ENCODE results near the gene PLCXD1.
"Not testable (repeated sequence)": the region's sequence is repeated elsewhere in the genome, so short reads cannot be mapped to it uniquely, and the experiment has no call there.

PLCXD1 gene

DNA sequence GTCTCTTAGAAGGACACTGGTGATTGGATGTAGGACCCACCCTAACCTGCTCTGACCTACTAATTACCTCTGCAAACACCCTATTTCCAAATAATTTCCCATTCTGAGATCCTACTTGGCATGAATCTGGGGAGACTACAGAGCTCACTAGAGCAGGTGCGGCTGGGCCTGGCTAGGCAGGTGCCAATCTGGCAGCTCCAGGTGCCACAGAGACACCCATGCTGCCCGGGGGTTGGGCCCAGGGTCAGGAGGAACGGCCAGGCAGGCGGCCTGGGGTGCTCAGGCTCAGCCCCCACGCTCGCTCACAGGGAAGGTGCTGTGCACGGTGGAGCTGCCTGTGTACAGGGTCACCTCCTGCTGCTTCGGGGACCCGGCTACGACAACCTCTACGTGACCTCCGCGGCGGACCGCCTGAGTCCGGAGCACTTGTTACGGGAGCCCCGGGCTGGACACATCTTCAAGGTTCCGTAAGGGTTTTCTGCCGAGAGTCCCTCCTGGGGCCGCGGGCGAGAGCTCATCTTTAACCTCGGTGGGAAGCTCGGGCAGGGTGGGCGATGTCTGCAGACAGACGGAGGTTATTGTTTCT, 26.5 kb upstream of the PLCXD1 start:
- TF ChIP-seq GABPA (IDR thresholded peaks at IDR 0.05; ENCODE audit: low read depth), result no peak
- no peak for TF ChIP-seq SPI1 (IDR thresholded peaks at IDR 0.05; ENCODE audit: borderline replicate concordance, low read depth)
- TF ChIP-seq POLR2AphosphoS5 (IDR thresholded peaks at IDR 0.05; ENCODE audit: low read depth), result no peak
- TF ChIP-seq, protein P1, sequence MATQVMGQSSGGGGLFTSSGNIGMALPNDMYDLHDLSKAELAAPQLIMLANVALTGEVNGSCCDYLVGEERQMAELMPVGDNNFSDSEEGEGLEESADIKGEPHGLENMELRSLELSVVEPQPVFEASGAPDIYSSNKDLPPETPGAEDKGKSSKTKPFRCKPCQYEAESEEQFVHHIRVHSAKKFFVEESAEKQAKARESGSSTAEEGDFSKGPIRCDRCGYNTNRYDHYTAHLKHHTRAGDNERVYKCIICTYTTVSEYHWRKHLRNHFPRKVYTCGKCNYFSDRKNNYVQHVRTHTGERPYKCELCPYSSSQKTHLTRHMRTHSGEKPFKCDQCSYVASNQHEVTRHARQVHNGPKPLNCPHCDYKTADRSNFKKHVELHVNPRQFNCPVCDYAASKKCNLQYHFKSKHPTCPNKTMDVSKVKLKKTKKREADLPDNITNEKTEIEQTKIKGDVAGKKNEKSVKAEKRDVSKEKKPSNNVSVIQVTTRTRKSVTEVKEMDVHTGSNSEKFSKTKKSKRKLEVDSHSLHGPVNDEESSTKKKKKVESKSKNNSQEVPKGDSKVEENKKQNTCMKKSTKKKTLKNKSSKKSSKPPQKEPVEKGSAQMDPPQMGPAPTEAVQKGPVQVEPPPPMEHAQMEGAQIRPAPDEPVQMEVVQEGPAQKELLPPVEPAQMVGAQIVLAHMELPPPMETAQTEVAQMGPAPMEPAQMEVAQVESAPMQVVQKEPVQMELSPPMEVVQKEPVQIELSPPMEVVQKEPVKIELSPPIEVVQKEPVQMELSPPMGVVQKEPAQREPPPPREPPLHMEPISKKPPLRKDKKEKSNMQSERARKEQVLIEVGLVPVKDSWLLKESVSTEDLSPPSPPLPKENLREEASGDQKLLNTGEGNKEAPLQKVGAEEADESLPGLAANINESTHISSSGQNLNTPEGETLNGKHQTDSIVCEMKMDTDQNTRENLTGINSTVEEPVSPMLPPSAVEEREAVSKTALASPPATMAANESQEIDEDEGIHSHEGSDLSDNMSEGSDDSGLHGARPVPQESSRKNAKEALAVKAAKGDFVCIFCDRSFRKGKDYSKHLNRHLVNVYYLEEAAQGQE (IDR thresholded peaks at IDR 0.05; ENCODE audit: insufficient replicate concordance, low read depth), result no peak
- TF ChIP-seq, protein P2, sequence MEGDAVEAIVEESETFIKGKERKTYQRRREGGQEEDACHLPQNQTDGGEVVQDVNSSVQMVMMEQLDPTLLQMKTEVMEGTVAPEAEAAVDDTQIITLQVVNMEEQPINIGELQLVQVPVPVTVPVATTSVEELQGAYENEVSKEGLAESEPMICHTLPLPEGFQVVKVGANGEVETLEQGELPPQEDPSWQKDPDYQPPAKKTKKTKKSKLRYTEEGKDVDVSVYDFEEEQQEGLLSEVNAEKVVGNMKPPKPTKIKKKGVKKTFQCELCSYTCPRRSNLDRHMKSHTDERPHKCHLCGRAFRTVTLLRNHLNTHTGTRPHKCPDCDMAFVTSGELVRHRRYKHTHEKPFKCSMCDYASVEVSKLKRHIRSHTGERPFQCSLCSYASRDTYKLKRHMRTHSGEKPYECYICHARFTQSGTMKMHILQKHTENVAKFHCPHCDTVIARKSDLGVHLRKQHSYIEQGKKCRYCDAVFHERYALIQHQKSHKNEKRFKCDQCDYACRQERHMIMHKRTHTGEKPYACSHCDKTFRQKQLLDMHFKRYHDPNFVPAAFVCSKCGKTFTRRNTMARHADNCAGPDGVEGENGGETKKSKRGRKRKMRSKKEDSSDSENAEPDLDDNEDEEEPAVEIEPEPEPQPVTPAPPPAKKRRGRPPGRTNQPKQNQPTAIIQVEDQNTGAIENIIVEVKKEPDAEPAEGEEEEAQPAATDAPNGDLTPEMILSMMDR (IDR thresholded peaks at IDR 0.05; ENCODE audit: insufficient read depth, low read length), result no peak
- H3K27ac ChIP-seq (replicated peaks), result no peak overlapping the region
- DNase-seq (ENCODE audit: low read depth in 1 of 2, low spot score in 1 of 2), result no peak
- no peak overlapping the region for H3K4me3 ChIP-seq (replicated peaks; ENCODE audit: insufficient read depth, low read length)
- H3K27me3 ChIP-seq (ENCODE audit: insufficient read depth, poor library complexity, severe bottlenecking), result no peaks in the 10 kb centered on the region

DNA sequence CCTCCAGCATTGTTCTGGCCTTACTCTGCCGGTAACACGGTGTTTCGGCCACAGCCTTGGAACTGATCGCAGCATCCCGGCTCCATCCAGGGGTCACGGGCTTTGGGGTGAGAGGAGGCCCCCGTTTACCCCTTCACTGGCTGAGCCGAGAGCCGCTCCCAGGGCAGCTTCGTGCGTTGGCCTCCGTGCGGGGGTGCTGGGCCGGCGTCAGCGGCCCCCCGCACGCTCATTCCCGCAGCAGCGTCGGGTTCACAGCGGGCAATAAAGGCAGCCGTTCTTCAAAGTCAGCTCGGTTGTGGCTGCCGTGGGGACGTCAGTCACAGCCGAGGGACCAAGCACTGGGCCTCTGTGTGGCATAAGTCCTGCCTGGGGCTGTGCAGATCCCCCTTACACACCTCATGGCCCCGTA, 25.3 kb upstream of the PLCXD1 start:
- no peak for DNase-seq (ENCODE audit: low read depth in 1 of 2, low spot score in 1 of 2)
- H3K27ac ChIP-seq (replicated peaks), result no peak overlapping the region
- no peak overlapping the region for H3K4me3 ChIP-seq (replicated peaks; ENCODE audit: insufficient read depth, low read length)
- TF ChIP-seq, protein P2 (IDR thresholded peaks at IDR 0.05; ENCODE audit: insufficient read depth, low read length), result no peak
- TF ChIP-seq POLR2AphosphoS5 (IDR thresholded peaks at IDR 0.05; ENCODE audit: low read depth), result no peak
- no peak for TF ChIP-seq GABPA (IDR thresholded peaks at IDR 0.05; ENCODE audit: low read depth)
- no peak for TF ChIP-seq SPI1 (IDR thresholded peaks at IDR 0.05; ENCODE audit: borderline replicate concordance, low read depth)
- TF ChIP-seq, protein P1 (IDR thresholded peaks at IDR 0.05; ENCODE audit: insufficient replicate concordance, low read depth), result no peak
- no peaks in the 10 kb centered on the region for H3K27me3 ChIP-seq (ENCODE audit: insufficient read depth, poor library complexity, severe bottlenecking)

DNA sequence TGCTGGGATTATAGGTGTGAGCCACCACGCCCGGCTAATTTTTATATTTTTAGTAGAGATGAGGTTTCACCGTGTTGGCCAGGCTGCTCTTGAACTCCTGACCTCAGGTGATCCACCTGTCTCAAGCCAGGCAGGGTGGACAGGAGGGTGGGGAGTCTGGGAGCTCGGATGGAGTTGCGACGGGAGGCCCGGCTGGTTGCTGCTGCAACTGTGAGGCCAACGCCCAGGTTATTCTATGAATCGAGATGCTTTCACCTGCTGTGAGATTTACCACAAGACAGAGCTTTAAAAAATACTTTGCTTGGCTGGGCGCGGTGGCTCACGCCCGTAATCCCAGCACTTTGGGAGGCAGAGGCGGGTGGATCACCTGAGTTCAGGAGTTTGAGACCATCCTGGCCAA, 24.1 kb upstream of the PLCXD1 start:
- H3K27ac ChIP-seq (replicated peaks); H3K4me3 ChIP-seq (replicated peaks; ENCODE audit: insufficient read depth, low read length); DNase-seq (ENCODE audit: low read depth in 1 of 2, low spot score in 1 of 2); H3K27me3 ChIP-seq (ENCODE audit: insufficient read depth, poor library complexity, severe bottlenecking): not testable (repeated sequence)

DNA sequence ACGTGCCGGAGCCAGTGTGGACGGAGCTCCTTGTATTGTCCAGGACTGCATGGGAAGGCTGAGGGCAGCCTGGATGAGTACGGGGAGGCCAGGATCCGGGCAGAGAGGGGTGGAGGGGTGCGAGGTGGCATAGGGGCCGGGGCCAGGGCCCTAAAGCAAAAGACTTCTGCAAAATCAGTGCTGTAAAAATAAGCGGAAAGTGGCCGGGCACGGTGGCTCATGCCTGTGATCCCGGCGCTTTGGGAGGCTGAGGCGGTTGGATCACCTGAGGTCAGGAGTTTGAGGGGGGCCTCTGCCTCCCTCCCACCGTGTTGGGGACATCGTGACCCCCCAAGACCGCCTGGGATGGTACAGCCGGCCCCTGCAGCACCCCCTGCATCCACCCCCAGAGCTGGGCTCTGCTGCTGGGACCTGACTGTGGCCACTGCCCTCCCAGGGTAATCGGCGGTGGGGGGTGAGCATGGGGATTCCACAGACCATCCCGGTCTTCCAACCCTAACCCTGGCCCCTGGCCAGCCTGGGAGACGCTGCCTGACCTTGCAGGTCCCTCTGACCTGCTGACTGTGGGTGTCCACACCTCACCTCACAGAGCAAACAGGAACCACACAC, 23.4 kb upstream of the PLCXD1 start:
- Histone ChIP-seq H3K27me3 (ENCODE audit: insufficient read depth, poor library complexity, severe bottlenecking) (no peaks in the 10 kb centered on the region), H3K4me3 (replicated peaks; ENCODE audit: insufficient read depth, low read length) (no peak overlapping the region), H3K27ac (replicated peaks) (no peak overlapping the region)
- TF ChIP-seq SPI1 (IDR thresholded peaks at IDR 0.05; ENCODE audit: borderline replicate concordance, low read depth) (no peak), POLR2AphosphoS5 (IDR thresholded peaks at IDR 0.05; ENCODE audit: low read depth) (no peak), GABPA (IDR thresholded peaks at IDR 0.05; ENCODE audit: low read depth) (no peak)
- TF ChIP-seq, protein P1 (IDR thresholded peaks at IDR 0.05; ENCODE audit: insufficient replicate concordance, low read depth), result no peak
- TF ChIP-seq, protein P2 (IDR thresholded peaks at IDR 0.05; ENCODE audit: insufficient read depth, low read length), result no peak
- DNase-seq (ENCODE audit: low read depth in 1 of 2, low spot score in 1 of 2), result no peak

Data from HL-60 (cell line).